NCI-H1436 (cell line): ENCODE measurements around the gene CHST1.
A peak's percentile ranks its signal among the peaks of the same experiment; 100 is the strongest.

ENCODE experiments used
- DNase-seq: peaks from one replicate; lab custom pipeline; 2025; lab: John Stamatoyannopoulos, UW

The CHST1 gene, protein sequence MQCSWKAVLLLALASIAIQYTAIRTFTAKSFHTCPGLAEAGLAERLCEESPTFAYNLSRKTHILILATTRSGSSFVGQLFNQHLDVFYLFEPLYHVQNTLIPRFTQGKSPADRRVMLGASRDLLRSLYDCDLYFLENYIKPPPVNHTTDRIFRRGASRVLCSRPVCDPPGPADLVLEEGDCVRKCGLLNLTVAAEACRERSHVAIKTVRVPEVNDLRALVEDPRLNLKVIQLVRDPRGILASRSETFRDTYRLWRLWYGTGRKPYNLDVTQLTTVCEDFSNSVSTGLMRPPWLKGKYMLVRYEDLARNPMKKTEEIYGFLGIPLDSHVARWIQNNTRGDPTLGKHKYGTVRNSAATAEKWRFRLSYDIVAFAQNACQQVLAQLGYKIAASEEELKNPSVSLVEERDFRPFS

DNA sequence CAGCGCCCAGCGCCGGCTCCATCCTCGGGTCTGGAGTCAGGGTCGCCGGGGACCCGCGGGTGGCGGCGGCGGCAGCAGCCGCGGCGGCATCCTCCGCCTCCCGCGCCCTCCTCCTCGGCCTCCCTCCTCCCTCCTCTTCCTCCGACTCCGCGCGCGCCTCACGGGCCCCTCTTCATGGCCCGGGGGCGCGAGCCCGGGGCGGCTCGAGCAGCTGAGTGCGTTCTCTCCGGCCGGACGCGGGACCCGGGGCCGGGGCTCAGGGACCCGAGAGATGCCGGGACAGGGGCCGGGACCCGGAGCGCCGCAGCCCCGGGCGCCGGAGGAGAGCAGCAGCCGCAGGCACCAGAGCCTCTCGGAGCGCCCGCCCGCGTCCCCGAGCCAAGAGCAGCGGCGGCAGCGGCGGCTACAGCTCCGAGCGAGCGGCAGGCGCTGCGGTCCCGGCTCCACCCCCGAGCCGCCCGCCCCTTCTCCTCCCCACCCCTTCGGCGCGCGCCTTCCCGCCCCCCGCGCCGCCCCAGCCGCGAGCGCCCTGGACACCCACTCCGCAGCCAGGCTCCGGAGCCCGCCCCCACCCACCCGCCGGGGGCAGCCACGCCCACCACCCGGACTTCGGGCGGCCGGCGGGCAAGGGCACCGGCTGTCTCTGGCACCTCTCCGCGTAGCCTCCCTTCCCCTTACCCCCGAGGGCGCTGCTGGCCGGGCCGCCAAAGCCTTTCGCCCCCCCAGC is at the start of gene CHST1:
TSS of gene CHST1 (minus strand) at position 417 of the 727 bp plus-strand sequence. CDS start 14,699 bp downstream, outside the sequence.
- DNase-seq = peak; percentile 11

DNA sequence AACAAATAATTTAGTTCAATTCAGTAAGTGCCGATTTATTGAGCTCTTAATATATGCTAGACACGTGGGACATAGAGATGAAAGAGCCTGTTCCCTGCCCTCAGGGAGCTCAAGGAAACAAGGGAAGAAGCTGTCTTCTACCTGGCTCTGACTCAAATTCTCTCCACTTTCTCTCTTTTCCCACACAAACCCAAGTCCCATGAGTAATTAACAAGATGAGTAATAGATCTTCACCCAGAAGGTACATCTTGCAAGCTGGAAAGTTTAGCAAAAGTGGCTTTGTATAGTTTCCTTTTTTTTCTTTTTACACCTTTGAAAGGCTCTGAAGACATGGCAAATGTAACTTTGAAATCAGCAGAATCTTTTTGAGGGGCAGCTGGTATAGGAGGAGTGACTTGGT is 48.2 kb upstream of the CHST1 start:
- DNase-seq = no peak

DNA sequence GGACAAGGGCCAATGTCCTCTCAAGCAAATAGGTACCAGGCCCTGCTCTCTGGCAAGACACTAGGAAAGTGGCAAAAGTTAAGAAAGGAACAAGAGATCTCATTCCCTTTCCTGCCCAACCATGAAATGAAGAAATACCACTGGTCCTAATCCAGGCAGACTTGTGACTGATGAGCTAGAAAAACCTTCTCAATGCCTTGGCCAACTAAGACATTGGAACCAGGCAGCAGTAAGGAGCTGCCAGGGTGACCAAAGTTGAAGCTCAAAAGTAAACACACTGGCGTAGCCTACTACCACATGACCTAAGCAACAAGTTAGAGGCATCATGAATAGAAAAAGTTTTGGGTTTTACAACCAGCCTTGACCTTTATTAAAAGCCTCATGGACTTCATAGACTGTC is 45.1 kb upstream of the CHST1 start:
- no peak for DNase-seq

DNA sequence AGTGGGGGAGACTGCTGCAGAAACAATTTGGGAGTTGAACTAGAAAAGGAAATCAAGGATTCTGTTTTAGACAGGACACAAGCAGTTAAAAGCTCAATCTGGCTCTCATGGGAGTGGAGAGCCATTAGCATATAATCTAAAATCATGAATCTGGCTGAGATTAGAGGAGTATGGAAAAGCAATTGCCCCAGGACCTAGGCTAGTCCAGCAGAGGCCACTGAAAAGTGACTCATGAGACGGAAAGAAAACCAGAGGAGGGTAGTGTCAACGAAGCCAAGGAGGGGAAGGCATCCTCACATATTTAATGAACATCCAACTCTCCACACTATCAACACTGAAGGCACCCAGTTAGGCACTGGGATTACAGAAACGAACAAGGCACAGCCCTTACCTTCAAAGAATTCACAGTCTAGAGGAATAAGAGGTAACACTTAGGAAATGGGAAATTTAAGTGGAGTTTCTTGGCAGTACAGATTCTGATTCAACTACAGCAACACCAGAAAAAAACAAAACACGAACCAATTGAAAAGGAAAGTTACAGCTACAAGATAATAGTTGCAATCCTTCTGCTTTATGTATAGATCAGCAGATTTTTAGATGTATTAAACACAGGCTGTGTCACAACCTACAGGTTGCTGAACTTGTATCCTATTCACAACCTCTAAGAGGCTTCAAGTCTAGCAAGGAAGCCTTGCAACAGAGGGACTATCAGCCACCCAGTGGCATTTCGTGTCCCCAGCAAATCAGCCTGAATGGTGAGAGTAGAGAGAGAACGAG is 43.7 kb upstream of the CHST1 start:
- no peak for DNase-seq

DNA sequence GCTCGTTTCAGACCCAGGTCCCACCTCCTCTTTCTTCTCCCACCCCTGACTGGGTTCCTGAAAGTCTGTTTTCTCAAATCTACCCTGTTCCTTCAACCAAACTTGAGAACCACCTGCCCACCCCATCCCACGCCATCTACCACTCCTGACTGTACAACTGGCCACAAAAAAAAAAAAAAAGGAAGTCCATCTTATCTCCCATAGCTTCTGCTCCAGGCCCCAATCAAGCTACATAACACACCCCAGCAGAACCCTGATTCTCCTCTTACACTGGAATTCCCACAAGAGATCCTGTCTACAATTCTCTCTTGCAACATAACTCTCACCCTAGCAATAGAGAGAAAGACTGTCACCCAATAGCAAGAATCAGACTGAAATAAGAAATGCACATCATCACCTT is 39.2 kb upstream of the CHST1 start:
- no peak for DNase-seq

DNA sequence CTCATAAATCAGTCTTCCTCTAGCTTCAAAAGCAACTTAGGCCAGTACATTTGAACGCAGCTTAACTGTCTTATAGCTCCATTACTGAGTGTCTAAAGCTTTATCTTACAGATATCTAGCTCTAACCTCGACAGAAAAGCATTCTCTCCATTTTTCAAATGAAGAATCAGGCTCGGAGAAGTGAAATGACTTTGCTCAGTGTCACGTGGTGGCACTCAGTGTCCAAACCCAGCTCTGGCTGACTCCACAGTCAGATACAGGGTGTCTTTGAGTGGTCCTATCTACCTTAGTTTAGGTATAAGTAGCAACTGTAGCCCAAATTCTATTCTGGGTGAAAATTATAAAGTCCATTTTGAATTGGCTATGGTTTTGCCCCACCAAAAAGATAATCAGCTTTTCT is 38.7 kb upstream of the CHST1 start:
- DNase-seq = no peak

DNA sequence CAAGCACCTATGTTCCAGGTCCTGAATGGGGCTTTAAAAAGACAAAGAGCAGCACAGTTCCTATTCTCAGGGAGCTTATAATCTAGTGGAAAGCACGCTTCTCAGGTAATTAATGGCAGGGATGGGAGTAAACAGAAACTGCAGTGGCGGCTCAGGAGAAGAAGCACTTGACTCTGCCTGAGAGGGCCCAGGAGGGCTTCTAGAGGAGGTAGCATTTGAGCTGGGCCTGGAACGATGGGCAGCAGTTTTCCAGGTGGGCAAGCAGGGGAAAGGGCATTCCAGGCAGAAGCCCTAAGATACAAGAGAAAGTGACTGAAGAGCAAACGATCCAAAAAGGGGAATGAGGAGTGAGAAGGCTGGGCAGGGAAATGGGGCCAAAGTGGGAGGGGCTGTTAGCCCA is 37.1 kb upstream of the CHST1 start:
- DNase-seq = no peak

DNA sequence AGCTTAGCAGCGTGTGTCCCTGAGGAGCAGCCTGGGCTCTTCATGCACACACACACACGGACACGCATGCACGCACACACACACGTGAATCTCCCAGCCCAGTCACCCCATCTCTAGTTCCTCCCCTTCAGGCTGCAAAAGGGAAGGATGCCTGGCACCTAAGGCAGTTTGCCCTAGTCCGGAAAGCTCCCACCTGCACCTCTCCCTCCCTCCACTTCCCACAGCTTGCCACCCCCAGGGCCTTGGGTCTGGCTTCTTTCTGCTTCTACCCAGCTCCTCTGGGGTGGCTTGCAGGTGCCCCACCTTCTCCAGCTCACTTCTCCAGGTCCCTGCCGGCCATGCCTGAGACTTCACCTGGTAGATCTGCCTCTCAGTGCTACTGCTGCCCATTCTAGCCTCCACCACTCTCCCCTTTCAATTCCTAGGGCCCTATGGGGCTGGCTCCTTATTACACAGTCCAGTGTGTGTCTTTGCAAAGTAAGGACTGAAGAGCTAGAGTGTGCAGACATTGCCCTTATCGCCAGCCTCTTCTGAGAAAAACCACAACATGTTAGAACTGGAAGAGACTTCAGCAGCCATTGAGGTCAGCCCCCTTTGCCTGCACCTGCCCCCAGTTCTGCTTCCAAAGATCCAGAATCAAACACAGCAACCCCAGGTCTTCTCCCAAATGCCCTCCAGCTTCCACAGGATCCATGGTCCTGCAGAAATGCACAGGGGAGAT is 33.5 kb upstream of the CHST1 start:
- DNase-seq = no peak

DNA sequence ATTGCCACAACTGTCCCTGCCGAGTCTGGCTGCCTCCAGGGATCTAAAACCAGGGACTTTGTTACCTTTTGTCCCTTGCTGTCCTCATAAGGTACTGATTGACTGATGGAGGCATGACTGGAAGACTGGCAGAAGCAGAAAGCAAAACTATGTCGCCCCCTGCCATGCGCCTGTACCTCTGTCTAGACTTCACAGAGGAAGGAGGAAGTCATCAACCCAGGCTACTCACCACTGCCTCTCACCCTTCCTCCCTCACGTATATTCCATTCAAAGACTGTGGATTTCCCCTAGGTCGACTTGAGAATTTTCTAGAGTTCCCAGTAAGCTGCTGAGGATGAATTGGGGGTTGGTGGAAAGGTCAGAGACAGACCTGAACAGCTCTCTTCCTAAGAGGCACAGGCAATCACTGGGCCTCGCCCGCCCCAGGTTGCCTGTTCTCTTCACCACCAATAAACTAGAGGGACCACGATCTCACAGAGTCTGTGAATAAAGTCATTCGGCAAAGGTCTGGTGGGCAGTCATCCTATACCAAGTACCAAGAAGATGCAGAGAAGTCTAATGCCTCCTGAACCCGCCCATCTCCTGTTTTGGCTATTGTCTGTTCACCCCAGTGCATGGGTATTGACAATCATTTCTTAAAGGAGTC is 27.5 kb upstream of the CHST1 start:
- no peak for DNase-seq

DNA sequence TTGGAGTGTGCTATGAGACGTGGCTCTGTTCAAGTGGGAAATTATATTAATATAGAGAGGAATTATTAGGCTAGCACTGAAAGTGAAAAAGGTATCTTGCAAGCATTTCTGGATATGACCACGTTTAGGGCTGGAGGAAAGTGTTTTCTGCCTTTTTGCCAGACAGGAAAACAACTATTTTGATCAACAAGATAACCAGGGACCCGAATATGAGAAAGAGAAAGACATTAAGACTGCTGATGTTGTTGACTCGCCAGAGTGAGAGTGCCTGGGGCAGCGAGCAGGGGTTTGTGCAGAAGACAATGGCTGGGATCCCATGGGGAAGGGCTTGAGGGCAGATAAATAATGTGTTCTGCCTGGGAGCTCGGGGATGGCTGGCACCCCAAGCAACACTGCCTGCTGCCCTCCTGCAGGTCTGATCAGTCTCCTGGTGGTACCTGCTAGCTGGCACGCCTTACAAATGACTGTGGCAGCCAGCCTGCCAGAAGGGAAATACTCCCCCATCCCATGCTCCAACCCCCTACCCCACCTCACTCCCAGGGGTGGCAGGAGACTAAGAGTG is 23.1 kb upstream of the CHST1 start:
- peak; percentile 51 for DNase-seq

DNA sequence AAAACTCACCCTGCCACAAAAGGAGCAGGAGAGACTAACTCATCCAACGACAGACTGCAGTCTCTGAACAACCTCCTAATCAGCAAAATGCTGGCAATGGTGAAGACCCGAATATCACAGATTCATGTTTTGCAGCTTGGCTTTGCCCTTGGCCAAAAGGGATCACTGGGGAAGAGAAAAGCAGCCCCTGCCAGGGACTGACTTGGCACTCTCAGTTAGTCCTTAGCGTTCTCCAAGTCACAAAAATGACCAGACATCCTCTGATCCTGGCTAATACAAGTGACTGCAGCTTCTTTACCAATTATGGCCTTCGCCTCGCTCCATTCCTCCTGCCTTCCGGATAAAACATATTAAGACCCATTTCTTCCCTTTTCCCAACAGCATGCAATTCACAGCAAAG is 22.4 kb upstream of the CHST1 start:
- DNase-seq = no peak

DNA sequence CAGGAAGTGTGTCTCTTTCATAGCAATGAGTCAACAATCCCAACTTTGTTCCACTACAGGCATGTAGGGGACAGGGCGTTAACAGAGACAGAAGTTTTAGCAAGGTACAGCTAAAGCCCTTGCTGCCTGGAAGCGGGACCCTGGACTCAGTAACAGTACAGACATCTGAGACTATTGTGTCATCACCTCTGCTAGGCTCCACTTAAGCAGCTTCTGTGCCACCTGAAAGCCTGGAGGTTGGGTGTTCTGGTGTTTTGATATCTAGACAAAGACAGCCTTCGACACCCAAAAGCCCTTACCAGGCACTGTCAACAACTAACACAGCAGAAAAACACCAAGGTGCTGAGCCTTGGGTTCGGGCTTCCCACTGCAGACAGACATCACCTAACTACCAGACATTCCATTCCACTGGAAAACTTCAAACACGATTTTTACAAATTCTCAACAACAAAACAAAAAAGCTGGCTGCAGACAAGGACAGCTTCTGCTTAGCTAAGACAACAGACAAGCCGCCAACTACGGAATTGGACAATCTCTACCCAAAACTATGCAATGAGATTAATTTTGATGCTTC is 20.6 kb upstream of the CHST1 start:
- DNase-seq = no peak

DNA sequence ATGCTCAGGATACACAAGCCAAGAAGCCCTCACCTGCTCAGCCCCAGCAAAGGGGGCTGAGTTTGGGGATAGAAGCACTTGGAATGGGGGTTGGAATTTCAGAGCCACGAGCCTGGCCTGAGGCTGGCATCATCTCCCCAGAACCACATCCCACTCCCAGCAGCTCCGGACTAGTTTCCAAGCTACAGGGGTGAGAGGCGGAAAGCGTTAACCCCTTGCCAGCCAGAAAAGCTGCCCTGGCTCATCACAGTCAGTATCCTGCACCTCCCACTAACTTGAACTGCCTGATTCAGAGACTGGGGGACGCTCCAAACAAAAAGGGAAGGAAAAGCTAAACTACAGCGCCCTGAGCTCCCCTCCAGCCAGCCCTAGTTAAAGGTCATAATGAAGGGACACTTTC is 19.0 kb upstream of the CHST1 start:
- DNase-seq = no peak

DNA sequence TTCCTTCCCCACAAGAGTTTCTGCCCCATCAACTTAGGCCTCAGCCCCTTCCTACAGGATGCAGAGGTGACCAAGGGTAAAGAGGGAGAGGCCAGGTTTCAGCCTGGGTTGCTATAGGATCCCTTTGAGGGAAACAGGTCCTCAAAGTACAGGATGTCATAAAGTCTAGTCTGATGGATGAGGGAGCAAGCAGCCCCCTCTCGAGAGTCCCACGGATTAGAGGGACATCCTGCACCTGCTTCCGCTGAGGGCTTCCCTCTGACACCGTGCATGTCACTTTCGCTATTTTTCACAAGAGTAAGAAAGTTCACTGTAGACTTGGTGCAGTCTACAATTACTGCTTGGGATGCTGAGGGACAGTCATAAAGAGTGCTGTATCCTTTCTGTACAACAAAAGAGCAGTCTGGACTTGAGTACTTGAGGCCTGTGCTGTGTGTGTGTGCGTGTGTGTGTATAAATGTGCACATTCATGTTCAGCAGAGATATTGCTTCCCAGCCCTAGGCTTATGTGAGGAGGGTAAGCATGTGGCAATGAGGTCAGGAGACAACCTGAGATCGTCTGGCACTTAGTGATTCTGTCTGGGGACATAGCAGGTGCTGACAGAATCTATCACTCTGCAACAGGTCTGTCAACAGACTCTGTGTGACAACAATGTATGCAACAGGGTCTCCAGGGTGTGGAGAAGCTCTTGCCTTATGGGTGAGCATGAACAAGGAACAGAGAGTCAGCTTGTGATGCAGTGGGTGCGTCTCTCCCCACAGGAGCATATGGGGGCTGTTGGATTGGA is 18.0 kb upstream of the CHST1 start:
- no peak for DNase-seq

DNA sequence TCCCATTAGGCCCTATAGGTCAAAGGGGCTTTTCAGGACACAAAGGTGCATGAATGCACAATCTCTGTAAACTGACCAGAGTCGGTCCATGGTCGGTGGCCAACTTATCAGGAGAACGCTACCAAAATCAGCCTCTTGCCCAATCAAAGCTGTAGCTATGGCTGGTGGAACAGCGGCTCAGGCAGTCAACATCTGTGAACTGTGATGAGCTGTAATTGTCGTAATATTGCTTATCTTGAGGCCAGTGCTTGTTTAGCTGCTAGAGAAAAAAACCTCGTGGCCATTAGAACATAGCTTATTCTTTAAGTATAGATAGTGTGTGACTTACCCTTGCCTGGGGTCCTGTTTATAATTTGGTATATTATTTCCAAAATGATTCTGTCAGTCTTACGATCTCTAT is 14.4 kb upstream of the CHST1 start:
- no peak for DNase-seq

DNA sequence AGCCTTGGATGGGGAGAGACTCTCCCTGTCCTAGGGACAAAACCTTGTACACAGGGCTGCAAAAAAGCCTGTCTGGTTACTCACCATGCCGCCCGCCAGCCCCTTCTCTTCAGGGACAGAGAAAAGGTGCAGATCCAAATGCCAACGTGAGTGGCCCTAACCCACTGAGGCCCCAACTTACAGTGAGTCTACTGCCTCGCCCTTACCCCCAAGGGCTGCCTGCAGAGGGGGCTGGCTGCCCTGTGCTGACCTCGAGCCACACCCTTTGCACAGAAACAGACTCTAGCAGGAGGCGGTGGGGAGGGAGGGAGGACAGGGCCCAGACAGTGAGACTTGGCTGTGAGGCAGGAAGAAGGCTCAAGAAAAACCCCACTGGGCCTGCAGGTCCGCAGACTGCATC is 13.6 kb upstream of the CHST1 start:
- DNase-seq = no peak

DNA sequence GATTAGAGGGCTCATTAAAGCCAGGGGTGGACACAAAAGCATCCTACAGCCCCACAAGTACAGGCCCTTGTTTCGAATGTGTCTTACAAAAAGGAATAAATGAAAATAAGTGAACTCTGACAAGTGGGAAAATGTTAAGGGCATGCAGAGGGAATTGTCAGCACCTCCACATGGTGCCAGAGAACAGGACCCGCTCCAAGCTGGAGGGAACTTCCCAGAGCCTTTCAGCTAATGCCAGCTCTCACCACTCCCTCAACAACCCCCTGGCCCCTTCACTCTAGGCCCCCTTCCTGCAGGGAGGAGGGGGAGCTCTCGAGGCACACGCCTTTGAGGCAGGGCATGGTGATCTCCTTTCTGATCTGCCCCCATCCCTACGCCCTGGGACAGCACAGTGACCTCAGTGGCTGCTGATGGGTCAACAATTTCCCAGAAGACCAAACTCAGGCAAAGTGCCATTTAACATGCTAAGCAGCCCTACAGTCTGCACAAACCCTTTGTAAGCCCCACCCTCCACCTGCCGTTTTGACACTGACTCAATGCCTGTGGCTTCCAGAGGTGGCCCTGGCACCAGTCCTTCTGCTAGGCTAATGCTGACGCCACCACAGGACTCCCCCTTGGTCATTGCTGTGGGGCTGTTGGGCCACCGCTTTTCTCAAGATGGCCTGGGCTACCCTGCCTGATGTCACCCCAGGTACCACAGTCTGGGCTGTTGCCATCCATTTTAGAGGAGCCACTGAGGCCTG is 12.5 kb upstream of the CHST1 start:
- no peak for DNase-seq

DNA sequence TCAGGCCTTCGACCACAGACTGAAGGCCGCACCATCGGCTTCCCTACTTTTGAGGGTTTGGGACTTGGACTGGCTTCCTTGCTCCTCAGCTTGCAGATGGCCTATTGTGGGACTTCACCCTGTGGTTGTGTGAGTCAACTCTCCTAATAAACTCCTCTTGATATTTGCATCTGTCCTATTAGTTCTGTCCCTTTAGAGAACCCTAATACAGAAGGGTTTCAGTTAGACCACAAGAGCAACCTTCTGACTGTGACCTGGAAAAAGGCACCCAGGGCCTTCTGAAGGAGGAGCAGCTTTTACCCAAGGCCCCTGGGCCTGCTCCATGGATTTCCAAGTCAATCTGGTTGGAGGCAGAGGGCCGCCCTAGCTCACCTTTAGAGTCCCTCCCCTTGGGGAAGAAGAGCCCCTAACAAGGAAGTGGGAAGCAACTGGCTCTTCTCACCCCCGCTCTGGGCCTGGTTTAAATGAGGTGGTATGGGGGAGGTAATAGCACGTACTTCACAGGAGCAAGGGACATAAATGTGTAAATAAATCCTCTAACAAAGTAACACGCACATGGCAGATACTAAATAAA is 11.2 kb upstream of the CHST1 start:
- no peak for DNase-seq

DNA sequence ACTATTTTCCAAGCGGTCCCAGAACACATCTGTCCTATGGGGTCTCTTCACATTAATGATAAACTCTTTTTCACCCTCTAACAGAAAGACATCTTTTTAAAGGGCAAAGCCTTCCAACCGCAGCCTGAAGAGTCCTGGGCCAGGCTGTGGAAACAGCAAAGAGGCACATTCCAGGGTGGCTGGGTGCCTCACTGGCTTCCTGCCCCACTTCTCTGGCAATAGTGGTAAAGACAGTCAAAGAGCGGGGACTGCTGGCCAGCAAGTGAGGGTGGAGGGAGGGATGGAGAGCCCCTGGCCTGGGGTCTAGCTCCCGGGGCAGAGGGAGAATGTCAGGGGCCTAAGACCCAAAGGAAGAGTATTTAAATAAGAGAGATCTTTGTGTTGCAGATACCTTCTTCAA is 10.2 kb upstream of the CHST1 start:
- no peak for DNase-seq
